ENCODE results near the gene MTHFD2. TPM values are rescaled to one million over a fixed set of nuclear protein-coding genes. Genes with fewer than 3 reads are reported as not detected.
"Not testable (repeated sequence)": the region's sequence is repeated elsewhere in the genome, so short reads cannot be mapped to it uniquely, and the experiment has no call there.

MTHFD2 gene
- total RNA-seq, 1 donor, result 268 TPM

DNA sequence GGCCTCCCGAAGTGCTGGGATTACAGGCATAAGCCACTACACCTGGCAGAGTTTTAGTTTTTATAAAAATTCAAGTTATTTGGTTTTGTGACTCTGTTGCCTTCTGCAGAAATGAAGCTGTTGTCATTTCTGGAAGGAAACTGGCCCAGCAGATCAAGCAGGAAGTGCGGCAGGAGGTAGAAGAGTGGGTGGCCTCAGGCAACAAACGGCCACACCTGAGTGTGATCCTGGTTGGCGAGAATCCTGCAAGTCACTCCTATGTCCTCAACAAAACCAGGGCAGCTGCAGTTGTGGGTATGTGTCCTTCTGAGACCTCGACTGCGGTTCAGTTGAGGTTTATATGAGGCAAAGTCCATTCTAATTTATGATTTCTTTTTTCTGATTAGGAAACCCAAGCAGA is 7.2 kb downstream of the MTHFD2 start:
- Histone ChIP-seq H3K4me2 (ENCODE audit: insufficient read depth, low read length) (no peak overlapping the region), H3K79me2 (ENCODE audit: insufficient read depth, low read length) (peaks cover 77% of the 10 kb centered on the region), H4K20me1 (ENCODE audit: insufficient read depth, low read length) (peaks cover 26% of the 10 kb centered on the region), H3K9me3 (ENCODE audit: low read depth, low read length) (no peaks in the 10 kb centered on the region), H3K4me3 (ENCODE audit: insufficient read depth, low read length) (no peak overlapping the region), H3K4me1 (ENCODE audit: insufficient read depth, low read length) (peaks cover 29% of the 10 kb centered on the region), H3K27ac (ENCODE audit: low read depth, low read length) (peak overlapping the region; percentile 70), H3K36me3 (ENCODE audit: insufficient read depth, low read length) (peaks cover 39% of the 10 kb centered on the region), H2AFZ (ENCODE audit: low read length) (no peak overlapping the region), H3K27me3 (ENCODE audit: insufficient read depth, low read length) (no peaks in the 10 kb centered on the region)
- TF ChIP-seq, protein P1, sequence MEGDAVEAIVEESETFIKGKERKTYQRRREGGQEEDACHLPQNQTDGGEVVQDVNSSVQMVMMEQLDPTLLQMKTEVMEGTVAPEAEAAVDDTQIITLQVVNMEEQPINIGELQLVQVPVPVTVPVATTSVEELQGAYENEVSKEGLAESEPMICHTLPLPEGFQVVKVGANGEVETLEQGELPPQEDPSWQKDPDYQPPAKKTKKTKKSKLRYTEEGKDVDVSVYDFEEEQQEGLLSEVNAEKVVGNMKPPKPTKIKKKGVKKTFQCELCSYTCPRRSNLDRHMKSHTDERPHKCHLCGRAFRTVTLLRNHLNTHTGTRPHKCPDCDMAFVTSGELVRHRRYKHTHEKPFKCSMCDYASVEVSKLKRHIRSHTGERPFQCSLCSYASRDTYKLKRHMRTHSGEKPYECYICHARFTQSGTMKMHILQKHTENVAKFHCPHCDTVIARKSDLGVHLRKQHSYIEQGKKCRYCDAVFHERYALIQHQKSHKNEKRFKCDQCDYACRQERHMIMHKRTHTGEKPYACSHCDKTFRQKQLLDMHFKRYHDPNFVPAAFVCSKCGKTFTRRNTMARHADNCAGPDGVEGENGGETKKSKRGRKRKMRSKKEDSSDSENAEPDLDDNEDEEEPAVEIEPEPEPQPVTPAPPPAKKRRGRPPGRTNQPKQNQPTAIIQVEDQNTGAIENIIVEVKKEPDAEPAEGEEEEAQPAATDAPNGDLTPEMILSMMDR (IDR thresholded peaks at IDR 0.05; ENCODE audit: extremely low read depth, low read depth, low read length), result no peak
- DNase-seq (ENCODE audit: insufficient read length, low spot score, missing footprints), result no peak

DNA sequence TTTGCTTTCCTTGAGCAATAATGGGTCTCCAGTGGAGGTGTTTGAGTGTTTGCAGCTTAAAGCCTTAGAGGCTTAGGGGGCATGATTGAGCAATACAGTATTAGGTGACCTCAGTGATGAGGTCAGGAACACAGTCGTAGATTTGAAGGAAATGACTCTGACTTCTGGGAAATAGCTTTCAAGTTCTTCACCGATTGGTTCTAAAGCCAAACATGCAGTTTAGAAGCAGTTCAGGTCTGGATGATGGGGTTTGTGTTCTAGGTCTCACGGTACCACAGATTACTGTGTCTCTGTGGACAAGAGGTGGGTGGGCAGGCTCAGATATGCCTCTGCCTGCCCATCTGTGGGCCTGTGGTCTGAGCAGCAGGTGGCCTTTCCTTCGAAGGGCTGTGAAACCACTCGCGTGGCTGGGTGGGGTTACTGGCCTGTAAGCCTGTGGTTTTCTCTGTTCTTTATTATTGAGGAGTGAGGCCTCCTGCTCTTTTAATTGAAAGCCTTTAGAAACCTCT is 7.8 kb downstream of the MTHFD2 start:
- Histone ChIP-seq H3K4me1 (ENCODE audit: insufficient read depth, low read length) (peaks cover 23% of the 10 kb centered on the region), H3K79me2 (ENCODE audit: insufficient read depth, low read length) (peaks cover 71% of the 10 kb centered on the region)

DNA sequence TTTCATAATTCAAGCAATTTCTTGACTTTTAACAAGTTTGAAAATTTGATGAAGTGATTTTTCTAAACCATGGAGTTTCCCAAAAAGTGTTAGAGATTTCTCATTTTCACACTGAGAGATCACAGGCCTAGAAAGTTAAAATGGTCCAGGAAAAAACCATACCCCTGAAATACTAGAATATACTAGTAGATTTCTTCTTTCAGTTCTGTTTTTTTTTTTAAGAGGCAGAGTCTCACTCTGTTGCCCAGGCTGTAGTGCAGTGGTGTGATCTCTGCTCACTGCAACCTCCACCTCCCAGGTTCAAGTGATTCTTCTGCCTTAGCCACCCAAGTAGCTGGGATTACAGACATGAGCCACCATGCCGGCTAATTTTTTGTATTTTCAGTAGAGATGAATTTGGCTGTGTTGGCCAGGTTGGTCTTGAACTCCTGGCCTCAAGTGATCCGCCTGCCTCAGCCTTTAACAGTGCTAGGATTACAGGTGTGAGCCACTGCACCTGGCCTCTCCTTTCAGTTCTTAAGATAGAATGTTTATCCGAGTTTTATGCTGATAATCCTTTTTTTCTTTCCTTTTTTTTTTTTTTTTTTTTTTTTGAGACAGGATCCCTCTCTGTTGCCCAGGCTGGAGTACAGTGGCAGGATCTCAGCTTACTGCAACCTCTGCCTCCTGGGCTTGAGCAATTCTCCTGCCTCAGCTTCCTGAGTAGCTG is 14.4 kb downstream of the MTHFD2 start:
- TF ChIP-seq, protein P1 (IDR thresholded peaks at IDR 0.05; ENCODE audit: extremely low read depth, low read depth, low read length), result no peak
- H3K4me2 ChIP-seq (ENCODE audit: insufficient read depth, low read length), result no peak overlapping the region
- peaks cover 3% of the 10 kb centered on the region for H4K20me1 ChIP-seq (ENCODE audit: insufficient read depth, low read length)
- no peak overlapping the region for H3K27ac ChIP-seq (ENCODE audit: low read depth, low read length)
- no peaks in the 10 kb centered on the region for H3K4me1 ChIP-seq (ENCODE audit: insufficient read depth, low read length)
- no peak overlapping the region for H2AFZ ChIP-seq (ENCODE audit: low read length)
- H3K36me3 ChIP-seq (ENCODE audit: insufficient read depth, low read length), result peaks cover 61% of the 10 kb centered on the region
- no peak for DNase-seq (ENCODE audit: insufficient read length, low spot score, missing footprints)
- H3K27me3 ChIP-seq (ENCODE audit: insufficient read depth, low read length), result no peaks in the 10 kb centered on the region
- H3K9me3 ChIP-seq (ENCODE audit: low read depth, low read length), result no peaks in the 10 kb centered on the region
- no peak overlapping the region for H3K4me3 ChIP-seq (ENCODE audit: insufficient read depth, low read length)
- H3K79me2 ChIP-seq (ENCODE audit: insufficient read depth, low read length), result peaks cover 10% of the 10 kb centered on the region

More for the DNA sequence above, 7.8 kb downstream of the MTHFD2 start:
- no peaks in the 10 kb centered on the region for H3K9me3 ChIP-seq (ENCODE audit: low read depth, low read length)
- H2AFZ ChIP-seq (ENCODE audit: low read length), result no peak overlapping the region
- peaks cover 23% of the 10 kb centered on the region for H4K20me1 ChIP-seq (ENCODE audit: insufficient read depth, low read length)
- TF ChIP-seq, protein P1 (IDR thresholded peaks at IDR 0.05; ENCODE audit: extremely low read depth, low read depth, low read length), result no peak
- H3K27me3 ChIP-seq (ENCODE audit: insufficient read depth, low read length), result no peaks in the 10 kb centered on the region
- no peak overlapping the region for H3K4me3 ChIP-seq (ENCODE audit: insufficient read depth, low read length)
- DNase-seq (ENCODE audit: insufficient read length, low spot score, missing footprints), result no peak
- peak overlapping the region; percentile 70 for H3K27ac ChIP-seq (ENCODE audit: low read depth, low read length)
- H3K36me3 ChIP-seq (ENCODE audit: insufficient read depth, low read length), result peaks cover 44% of the 10 kb centered on the region
- peak overlapping the region; percentile 23 for H3K4me2 ChIP-seq (ENCODE audit: insufficient read depth, low read length)

DNA sequence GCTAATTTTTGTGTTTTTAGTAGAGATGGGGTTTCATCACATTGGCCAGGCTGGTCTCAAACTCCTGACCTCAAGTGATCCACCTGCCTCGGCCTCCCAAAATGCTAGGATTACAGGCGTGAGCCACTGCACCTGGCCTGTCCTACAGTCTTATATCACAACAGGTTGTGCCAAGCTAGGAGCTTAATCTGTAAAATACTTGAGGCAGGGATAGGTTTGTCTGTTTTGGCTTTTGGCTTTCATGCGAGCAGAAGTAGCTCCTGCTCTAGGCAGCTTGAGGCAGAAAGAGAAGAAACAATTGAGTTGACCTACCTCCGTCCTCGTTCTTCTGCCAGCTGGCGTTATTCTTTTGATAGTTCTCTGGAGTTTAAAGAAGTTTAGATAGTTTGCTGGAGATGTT is 17.4 kb downstream of the MTHFD2 start:
- peaks cover 42% of the 10 kb centered on the region for H3K36me3 ChIP-seq (ENCODE audit: insufficient read depth, low read length)
- H3K4me2 ChIP-seq (ENCODE audit: insufficient read depth, low read length); H3K4me1 ChIP-seq (ENCODE audit: insufficient read depth, low read length); H3K79me2 ChIP-seq (ENCODE audit: insufficient read depth, low read length); H3K4me3 ChIP-seq (ENCODE audit: insufficient read depth, low read length); H4K20me1 ChIP-seq (ENCODE audit: insufficient read depth, low read length); H3K27ac ChIP-seq (ENCODE audit: low read depth, low read length); H3K9me3 ChIP-seq (ENCODE audit: low read depth, low read length); DNase-seq (ENCODE audit: insufficient read length, low spot score, missing footprints); H2AFZ ChIP-seq (ENCODE audit: low read length); H3K27me3 ChIP-seq (ENCODE audit: insufficient read depth, low read length): not testable (repeated sequence)

Measured in osteoblast (primary cell).